Jurkat, Clone E6-1 (cell line): ENCODE results near the gene CACNA2D1.

Source experiments
- DNase-seq: peaks from one replicate; pipeline ENCODE4 v3.0.0-alpha.2; 2011; ENCODE audit warnings: low read depth, low spot score
- H3K4me3 ChIP-seq: 2 replicates; pipeline ENCODE4 v1.5.1; 2011; ENCODE audit warnings: mild to moderate bottlenecking, low read length, control low read depth, moderate library complexity

The CACNA2D1 gene

DNA sequence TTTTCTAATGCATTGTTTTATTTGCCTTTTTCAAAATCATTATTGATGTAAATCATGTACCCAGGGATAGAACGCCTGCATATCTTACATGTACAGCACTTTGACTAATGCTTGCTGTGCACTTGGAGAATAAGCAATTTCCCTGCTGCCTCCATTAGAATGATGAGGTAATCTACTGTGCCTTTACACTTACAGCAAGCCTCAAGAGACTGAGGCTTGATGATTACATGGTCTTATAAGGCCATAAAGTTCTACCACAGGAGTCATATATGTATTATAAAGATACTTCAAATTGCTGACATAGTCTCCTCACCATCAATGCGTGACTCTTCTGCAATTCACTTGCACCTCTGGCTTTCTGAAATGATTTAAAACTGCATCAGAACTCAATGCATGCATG is 345.2 kb downstream of the CACNA2D1 start:
- no peak for DNase-seq
- no peak overlapping the region for H3K4me3 ChIP-seq

DNA sequence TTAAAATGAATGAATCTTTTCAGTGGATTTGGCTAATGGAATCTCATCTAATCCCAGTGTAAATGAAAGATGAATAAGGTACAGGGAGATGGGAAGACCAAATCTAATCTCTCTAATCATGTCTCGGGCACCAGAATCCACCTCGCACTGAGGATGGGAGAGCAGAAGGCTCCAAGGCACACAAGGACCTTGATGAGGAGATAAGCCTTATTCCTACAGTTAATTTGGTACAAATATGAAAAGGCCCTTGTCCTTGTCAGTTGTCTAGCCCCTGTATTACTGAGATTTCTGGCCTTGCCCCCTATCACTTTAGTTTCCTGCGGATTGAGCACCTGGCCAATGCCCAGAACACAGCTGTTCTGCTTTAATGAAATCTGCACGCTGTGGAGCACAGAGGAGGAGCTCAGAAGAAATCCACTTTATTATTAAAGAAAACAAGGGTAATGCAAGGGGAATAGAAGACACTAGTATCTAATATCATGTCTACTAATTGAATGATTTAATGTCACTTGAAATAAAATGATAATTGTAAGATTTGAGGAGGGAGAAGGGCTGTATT is 352.4 kb downstream of the CACNA2D1 start:
- no peak overlapping the region for H3K4me3 ChIP-seq
- no peak for DNase-seq

GRCh38 chr7:82087099-82087498 is 356.5 kb downstream of the CACNA2D1 start:
- DNase-seq = no peak
- H3K4me3 ChIP-seq = no peak overlapping the region

- DNase-seq = no peak
- H3K4me3 ChIP-seq = no peak overlapping the region
These were observed 358.5 kb downstream of the CACNA2D1 start for GRCh38 chr7:82085116-82085515.

- DNase-seq = no peak
- no peak overlapping the region for H3K4me3 ChIP-seq
These were observed 361.8 kb downstream of the CACNA2D1 start for GRCh38 chr7:82081644-82082224.

DNA sequence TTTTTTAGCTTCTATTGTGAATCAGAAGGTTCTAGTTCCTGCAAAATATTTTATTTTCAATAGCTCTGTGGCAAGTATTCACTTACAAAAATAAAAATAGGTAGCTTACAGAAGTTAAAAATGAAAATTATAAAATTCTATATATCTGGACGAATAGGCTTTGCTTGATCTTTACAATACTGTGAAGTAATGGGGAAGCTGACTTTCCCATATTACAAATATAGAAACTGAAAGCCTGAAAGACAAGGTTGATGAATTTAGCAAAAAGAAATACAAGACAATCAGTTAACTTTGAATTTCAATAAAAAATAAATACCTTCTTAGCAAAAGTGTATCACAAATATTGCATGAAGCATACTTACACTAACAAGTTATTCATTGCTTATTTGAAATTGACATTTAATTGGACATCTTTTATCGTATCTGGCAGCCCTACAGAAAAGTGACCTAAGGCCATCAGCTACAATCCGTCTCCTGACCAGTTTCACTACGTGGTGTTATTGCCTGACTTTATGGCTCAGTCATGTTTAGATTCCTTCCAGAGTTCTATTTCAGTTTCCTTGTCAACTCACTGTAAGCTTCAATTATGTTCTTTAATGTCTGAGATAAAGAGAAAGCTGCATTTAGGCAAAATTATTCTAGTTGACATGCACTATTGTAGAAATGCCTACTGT is 363.2 kb downstream of the CACNA2D1 start:
- no peak overlapping the region for H3K4me3 ChIP-seq
- DNase-seq = no peak

GRCh38 chr7:82079527-82079926 is 364.1 kb downstream of the CACNA2D1 start:
- no peak for DNase-seq
- no peak overlapping the region for H3K4me3 ChIP-seq

DNA sequence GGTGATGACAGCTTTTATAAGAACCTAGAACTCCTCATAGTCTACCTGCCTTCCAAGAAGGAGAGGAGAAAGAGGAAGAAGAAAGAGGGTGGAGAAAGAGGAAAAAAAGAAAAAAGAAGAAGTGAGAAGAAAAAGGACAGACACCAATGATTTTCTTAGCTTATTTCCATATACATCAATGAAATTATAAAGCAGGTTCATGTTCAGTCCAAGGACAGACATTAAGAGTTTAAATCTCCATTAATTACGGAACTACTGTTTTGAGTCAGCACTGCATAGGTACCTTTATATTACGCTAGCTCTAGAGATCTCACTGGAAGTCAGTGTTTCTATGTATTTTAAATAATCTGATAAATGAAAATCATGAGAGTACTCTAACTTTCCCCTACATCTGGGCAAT is 364.8 kb downstream of the CACNA2D1 start:
- no peak overlapping the region for H3K4me3 ChIP-seq
- DNase-seq = no peak

- H3K4me3 ChIP-seq = no peak overlapping the region
- DNase-seq = no peak
These were observed 372.1 kb downstream of the CACNA2D1 start for GRCh38 chr7:82071468-82071867.

- DNase-seq = no peak
These were observed 375.8 kb downstream of the CACNA2D1 start for GRCh38 chr7:82067628-82068264.

DNA sequence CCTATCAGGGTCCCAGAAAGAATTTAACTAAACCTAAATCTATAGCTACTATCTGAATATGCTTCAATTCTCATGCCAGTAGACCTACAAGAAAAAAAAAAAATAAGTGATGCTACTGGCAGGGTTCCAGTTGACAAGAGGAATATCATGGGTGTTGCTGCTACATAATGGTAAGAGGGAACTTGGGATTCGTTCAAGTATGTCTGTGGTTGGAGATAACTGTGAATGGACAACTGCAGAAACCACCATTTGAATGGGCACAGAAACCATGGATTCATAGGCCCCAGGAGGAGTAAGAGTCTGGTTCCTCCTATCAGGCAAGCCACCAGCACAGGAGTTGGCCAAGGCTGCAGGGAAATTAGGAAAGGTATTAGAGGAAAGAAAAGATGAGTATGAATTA is 386.1 kb downstream of the CACNA2D1 start:
- no peak for DNase-seq
- no peak overlapping the region for H3K4me3 ChIP-seq

More at GRCh38 chr7:82067628-82068264, 375.8 kb downstream of the CACNA2D1 start:
- no peak overlapping the region for H3K4me3 ChIP-seq

DNA sequence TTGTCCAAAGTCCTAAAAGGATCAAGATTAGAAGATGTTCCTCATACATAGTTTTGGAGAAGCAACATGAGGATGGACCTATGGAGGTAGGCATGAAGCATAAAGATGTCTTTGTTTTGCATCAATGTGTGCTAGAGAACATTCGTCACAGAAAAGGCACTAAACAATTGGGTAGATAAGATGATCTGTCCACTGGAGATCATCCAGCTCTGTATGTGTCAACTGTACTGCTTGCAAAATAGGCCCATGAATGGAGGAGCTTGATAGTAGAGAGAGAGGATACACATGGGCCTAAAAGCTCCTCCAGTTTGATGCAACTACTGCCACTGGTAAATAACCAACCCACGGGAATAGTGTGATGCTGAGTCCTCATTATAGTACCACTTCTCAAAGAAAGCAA is 387.3 kb downstream of the CACNA2D1 start:
- DNase-seq = no peak
- no peak overlapping the region for H3K4me3 ChIP-seq

- H3K4me3 ChIP-seq = no peak overlapping the region
- no peak for DNase-seq
These were observed 389.0 kb downstream of the CACNA2D1 start for GRCh38 chr7:82054544-82054943.

- DNase-seq = no peak
- no peak overlapping the region for H3K4me3 ChIP-seq
These were observed 390.0 kb downstream of the CACNA2D1 start for GRCh38 chr7:82053453-82054032.

GRCh38 chr7:82051601-82052000 is 392.0 kb downstream of the CACNA2D1 start:
- H3K4me3 ChIP-seq = no peak overlapping the region
- no peak for DNase-seq

DNA sequence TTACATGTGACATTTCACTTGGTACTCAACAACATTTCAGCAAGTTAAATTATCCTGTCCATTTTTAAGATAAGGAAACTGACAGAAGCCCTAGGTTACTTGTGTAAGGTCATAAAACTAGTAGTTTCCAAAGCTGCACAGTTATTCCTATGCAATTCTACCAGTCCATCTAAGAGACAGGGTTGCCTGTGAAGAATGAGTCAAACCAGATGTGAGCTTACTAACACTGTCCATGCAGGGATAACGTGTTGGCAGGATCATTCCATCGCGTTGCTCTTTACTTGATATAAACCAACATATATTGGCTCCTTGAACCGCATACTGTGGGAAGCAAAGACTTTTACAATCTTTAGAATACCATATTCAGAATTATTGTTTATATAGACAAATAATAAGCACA is 392.8 kb downstream of the CACNA2D1 start:
- no peak for DNase-seq
- H3K4me3 ChIP-seq = no peak overlapping the region

DNA sequence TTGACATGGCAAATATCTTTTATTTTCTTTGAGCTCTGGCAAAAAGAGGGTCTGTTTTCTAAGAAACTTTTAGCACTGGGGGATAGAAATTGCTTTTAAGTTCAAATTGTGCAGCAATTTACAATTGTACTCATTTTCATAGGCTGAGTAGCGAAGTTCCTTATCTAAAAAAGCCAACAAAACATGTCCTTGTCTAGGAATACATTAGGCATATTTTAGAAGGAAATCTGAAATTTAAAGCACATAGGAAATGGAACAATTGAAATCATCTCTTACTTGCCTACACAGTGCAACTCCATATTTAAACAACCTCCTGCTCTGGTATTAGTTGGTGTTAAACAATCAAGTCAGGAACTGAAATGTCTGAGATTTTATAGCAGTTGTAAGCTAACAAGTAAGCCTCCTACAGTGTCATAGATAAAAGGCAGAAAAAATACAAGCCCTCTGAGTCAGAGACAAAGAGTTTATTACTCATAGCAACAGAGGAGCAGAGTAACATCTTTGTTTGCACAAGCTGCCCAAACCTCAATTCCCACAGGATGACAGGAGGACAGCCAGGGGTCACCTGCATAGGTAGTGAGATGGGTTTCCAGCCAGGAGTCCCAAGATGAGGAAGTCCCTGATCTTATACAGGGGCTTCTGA is 393.6 kb downstream of the CACNA2D1 start:
- DNase-seq = no peak
- no peak overlapping the region for H3K4me3 ChIP-seq

DNA sequence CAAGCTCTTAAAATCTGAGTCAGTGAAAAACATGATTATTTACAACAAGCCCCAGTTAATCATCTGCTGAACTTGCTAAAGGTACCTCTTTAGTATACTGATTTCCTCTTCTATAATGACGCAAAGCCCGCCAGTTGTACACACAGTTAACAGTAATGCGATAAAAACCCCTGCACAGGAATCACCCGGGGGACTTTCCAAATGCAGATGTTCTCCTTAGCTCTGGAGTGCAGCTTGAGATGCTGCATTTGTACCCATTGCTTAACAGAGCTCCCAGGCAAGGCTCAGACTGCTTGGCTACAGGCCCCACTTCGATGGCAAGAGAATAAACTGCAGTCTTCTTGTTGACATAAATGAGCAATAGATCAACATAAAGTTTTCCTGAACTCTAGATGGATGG is 394.1 kb downstream of the CACNA2D1 start:
- DNase-seq = no peak
- H3K4me3 ChIP-seq = no peak overlapping the region

- DNase-seq = peak; percentile 21
- H3K4me3 ChIP-seq = no peak overlapping the region
These were observed 399.0 kb downstream of the CACNA2D1 start for GRCh38 chr7:82044497-82045080.
